WTC11 (cell line): ENCODE results near the gene SH2D1B. TPM values are rescaled to one million over a fixed set of nuclear protein-coding genes. Genes with fewer than 3 reads are reported as not detected.

Source experiments
- ATAC-seq: fragments of 200-7000 bp; cut with Tn5 transposase; 2 replicates; pipeline ENCODE4 v1.10.0; 2021; ENCODE audit warnings: mild to moderate bottlenecking, moderate library complexity
- CTCF ChIA-PET: fragments of 300-600 bp; sonication (Branson Sonifier 250); formaldehyde crosslinking; loops from one replicate; lab custom pipeline; 2021; ENCODE audit warnings: antibody characterized with exemption; lab: Charles Lee
- POLR2A ChIA-PET: fragments of 350-600 bp; sonication (Branson Sonifier 250); formaldehyde crosslinking; loops from one replicate; lab custom pipeline; 2021; ENCODE audit warnings: antibody characterized with exemption; lab: Charles Lee
- DNase-seq: peaks from one replicate; pipeline ENCODE4 v3.0.0; 2021; ENCODE audit warnings: low spot score
- H3K27ac Mint-ChIP-seq: 2 replicates; pipeline ENCODE4 v1.8.0; 2021; ENCODE audit warnings: mixed read lengths
- H3K27me3 Mint-ChIP-seq: 2 replicates; pipeline ENCODE4 v1.8.0; 2021; ENCODE audit warnings: low read depth, mild to moderate bottlenecking, moderate library complexity, mixed read lengths
- H3K36me3 Mint-ChIP-seq: 2 replicates; pipeline ENCODE4 v1.8.0; 2021; ENCODE audit warnings: mixed read lengths
- H3K4me1 Mint-ChIP-seq: 2 replicates; pipeline ENCODE4 v1.8.0; 2022; ENCODE audit warnings: mixed read lengths
- H3K4me3 Mint-ChIP-seq: 2 replicates; pipeline ENCODE4 v1.8.0; 2021; ENCODE audit warnings: mild to moderate bottlenecking, moderate library complexity, mixed read lengths
- H3K9me3 Mint-ChIP-seq: 2 replicates; pipeline ENCODE4 v1.8.0; 2021; ENCODE audit warnings: mixed read lengths
- ATF1 ChIP-seq: sonication (generic); formaldehyde crosslinking; IDR thresholded peaks from 2 replicates; pipeline ENCODE4 v1.8.1; 2023; ENCODE audit warnings: mild to moderate bottlenecking, moderate library complexity, missing genetic modification reagents
- CREB1 ChIP-seq: sonication (generic); formaldehyde crosslinking; IDR thresholded peaks from 2 replicates; pipeline ENCODE4 v1.8.0; 2023; ENCODE audit warnings: mild to moderate bottlenecking, missing genetic modification reagents
- CTCF ChIP-seq: fragments of 200-600 bp; IDR thresholded peaks from 2 replicates; pipeline ENCODE4 v1.8.0; 2022; ENCODE audit warnings: antibody characterized with exemption
- E2F5 ChIP-seq: sonication (generic); formaldehyde crosslinking; IDR thresholded peaks from 2 replicates; pipeline ENCODE4 v1.8.1; 2022; ENCODE audit warnings: mild to moderate bottlenecking, moderate library complexity, missing genetic modification reagents
- ESRRA ChIP-seq: sonication (generic); formaldehyde crosslinking; IDR thresholded peaks from 2 replicates; pipeline ENCODE4 v1.8.1; 2022; ENCODE audit warnings: mild to moderate bottlenecking, missing genetic modification reagents, borderline replicate concordance
- FOXP1 ChIP-seq: sonication (generic); formaldehyde crosslinking; IDR thresholded peaks from 2 replicates; pipeline ENCODE4 v1.8.0; 2022; ENCODE audit warnings: missing genetic modification reagents, mild to moderate bottlenecking, moderate library complexity, borderline replicate concordance
- HMGXB4 ChIP-seq: sonication (generic); formaldehyde crosslinking; IDR thresholded peaks from 2 replicates; pipeline ENCODE4 v1.8.1; 2023; ENCODE audit warnings: mild to moderate bottlenecking, moderate library complexity, missing genetic modification reagents
- IRF2 ChIP-seq: sonication (generic); formaldehyde crosslinking; IDR thresholded peaks from 2 replicates; pipeline ENCODE4 v1.8.0; 2022; ENCODE audit warnings: low read depth, missing genetic modification reagents, borderline replicate concordance
- MLX ChIP-seq: sonication (generic); formaldehyde crosslinking; IDR thresholded peaks from 2 replicates; pipeline ENCODE4 v1.8.1; 2023; ENCODE audit warnings: mild to moderate bottlenecking, missing genetic modification reagents, moderate library complexity
- MYBL2 ChIP-seq: sonication (generic); formaldehyde crosslinking; IDR thresholded peaks from 2 replicates; pipeline ENCODE4 v1.8.1; 2023; ENCODE audit warnings: mild to moderate bottlenecking, moderate library complexity, missing genetic modification reagents
- NFATC4 ChIP-seq: fragments of 250-450 bp; sonication (Bioruptor Pico); IDR thresholded peaks from 2 replicates; pipeline ENCODE4 v1.9.0; 2021; ENCODE audit warnings: mild to moderate bottlenecking
- NR1H2 ChIP-seq: sonication (generic); formaldehyde crosslinking; IDR thresholded peaks from 2 replicates; pipeline ENCODE4 v1.9.0; 2021; ENCODE audit warnings: mild to moderate bottlenecking, moderate library complexity, missing genetic modification reagents
- STAT6 ChIP-seq: sonication (generic); formaldehyde crosslinking; conservative IDR thresholded peaks from 2 replicates; pipeline ENCODE4 v1.8.1; 2023; ENCODE audit warnings: mild to moderate bottlenecking, low read depth, missing genetic modification reagents, moderate library complexity
- TCF7 ChIP-seq: sonication (generic); formaldehyde crosslinking; IDR thresholded peaks from 2 replicates; pipeline ENCODE4 v1.8.0; 2022; ENCODE audit warnings: mild to moderate bottlenecking, low read depth, missing genetic modification reagents, moderate library complexity
- ZNF121 ChIP-seq: sonication (generic); formaldehyde crosslinking; IDR thresholded peaks from 2 replicates; pipeline ENCODE4 v1.8.0; 2023; ENCODE audit warnings: missing genetic modification reagents
- ZNF219 ChIP-seq: sonication (generic); formaldehyde crosslinking; IDR thresholded peaks from 2 replicates; pipeline ENCODE4 v1.8.0; 2023; ENCODE audit warnings: missing genetic modification reagents, mild to moderate bottlenecking, borderline replicate concordance
- ZNF263 ChIP-seq: sonication (generic); formaldehyde crosslinking; IDR thresholded peaks from 2 replicates; pipeline ENCODE4 v1.8.1; 2022; ENCODE audit warnings: low read depth, mild to moderate bottlenecking, moderate library complexity, missing genetic modification reagents
- ZNF281 ChIP-seq: sonication (generic); formaldehyde crosslinking; IDR thresholded peaks from 2 replicates; pipeline ENCODE4 v1.8.0; 2023; ENCODE audit warnings: mild to moderate bottlenecking, missing genetic modification reagents
- ZNF512 ChIP-seq: sonication (generic); formaldehyde crosslinking; IDR thresholded peaks from 2 replicates; pipeline ENCODE4 v1.8.1; 2022; ENCODE audit warnings: missing genetic modification reagents, borderline replicate concordance
- total RNA-seq: library from RNA; stranded (reverse); gene quantifications from 3 replicates; pipeline ENCODE4 v1.2.3, GENCODE V29; 2021

The SH2D1B gene
- total RNA-seq, 1 experiment from 2014 or later = not detected

- H3K27ac Mint-ChIP-seq = no peak overlapping the region
- H3K4me1 Mint-ChIP-seq = no peaks in the 10 kb centered on the region
- peaks cover 2% of the 10 kb centered on the region; the same call in 1 of the 2 replicates for H3K36me3 Mint-ChIP-seq
- ChIA-PET POLR2A (no interaction called here), CTCF (interaction anchor here (0.8 to 4.1 kb wide), 4 partner anchors 8 to 310 kb away, joined by 3 to 27 read pairs (median 4); no protein-coding TSS in a partner anchor)
- ATAC-seq (no peak), DNase-seq (no peak)
- H3K4me3 Mint-ChIP-seq = no peak overlapping the region
- no peaks in the 10 kb centered on the region for H3K27me3 Mint-ChIP-seq
- TF ChIP-seq NFATC4 (CRISPR knock-in tag) = no peak
- TF ChIP-seq ZNF281 (CRISPR knock-in tag) = no peak
- TF ChIP-seq NR1H2 (CRISPR knock-in tag) = no peak
- no peak for TF ChIP-seq ZNF121 (CRISPR knock-in tag)
- TF ChIP-seq MYBL2 = no peak
- TF ChIP-seq ATF1 (CRISPR knock-in tag) = no peak
- TF ChIP-seq CTCF = no peak
- no peak for TF ChIP-seq ZNF219 (CRISPR knock-in tag)
- TF ChIP-seq HMGXB4 (CRISPR knock-in tag) = no peak
- TF ChIP-seq IRF2 (CRISPR knock-in tag) = no peak
- TF ChIP-seq ESRRA (CRISPR knock-in tag) = no peak
- no peak for TF ChIP-seq MLX (CRISPR knock-in tag)
- TF ChIP-seq STAT6 (CRISPR knock-in tag) = no peak
- TF ChIP-seq FOXP1 = no peak
- no peak for TF ChIP-seq ZNF512 (CRISPR knock-in tag)
- no peak for TF ChIP-seq TCF7
- no peak for TF ChIP-seq E2F5
- no peak for TF ChIP-seq CREB1 (CRISPR knock-in tag)
- TF ChIP-seq ZNF263 = no peak
- H3K9me3 Mint-ChIP-seq = no peaks in the 10 kb centered on the region
These were observed 45.8 kb downstream of the SH2D1B start for GRCh38 chr1:162366149-162366548.
